Mesenteric fat pad (tissue), 1 donor: ENCODE results near the gene ZNF487. TPM values are rescaled to one million over a fixed set of nuclear protein-coding genes. Genes with fewer than 3 reads are reported as not detected.
"Not testable (repeated sequence)": the region's sequence is repeated elsewhere in the genome, so short reads cannot be mapped to it uniquely, and the experiment has no call there.

Experiments
- DNase-seq: peaks from one replicate; pipeline ENCODE4 v3.0.0-alpha.2; 2020; ENCODE audit warnings: low spot score
- total RNA-seq: library from RNA; stranded (reverse); fragmentation: NEBNext Ultra II Directional; extraction: Animal tissue kit (Norgen Biotek cat#: 25700); gene quantifications from one replicate; pipeline ENCODE4 v1.2.1, GENCODE V29; 2021
- donor health status: DM: yes; HTN: yes; CAD: no.

The ZNF487 gene
- total RNA-seq, 1 donor from 2014 or later = 3.9 TPM

DNA sequence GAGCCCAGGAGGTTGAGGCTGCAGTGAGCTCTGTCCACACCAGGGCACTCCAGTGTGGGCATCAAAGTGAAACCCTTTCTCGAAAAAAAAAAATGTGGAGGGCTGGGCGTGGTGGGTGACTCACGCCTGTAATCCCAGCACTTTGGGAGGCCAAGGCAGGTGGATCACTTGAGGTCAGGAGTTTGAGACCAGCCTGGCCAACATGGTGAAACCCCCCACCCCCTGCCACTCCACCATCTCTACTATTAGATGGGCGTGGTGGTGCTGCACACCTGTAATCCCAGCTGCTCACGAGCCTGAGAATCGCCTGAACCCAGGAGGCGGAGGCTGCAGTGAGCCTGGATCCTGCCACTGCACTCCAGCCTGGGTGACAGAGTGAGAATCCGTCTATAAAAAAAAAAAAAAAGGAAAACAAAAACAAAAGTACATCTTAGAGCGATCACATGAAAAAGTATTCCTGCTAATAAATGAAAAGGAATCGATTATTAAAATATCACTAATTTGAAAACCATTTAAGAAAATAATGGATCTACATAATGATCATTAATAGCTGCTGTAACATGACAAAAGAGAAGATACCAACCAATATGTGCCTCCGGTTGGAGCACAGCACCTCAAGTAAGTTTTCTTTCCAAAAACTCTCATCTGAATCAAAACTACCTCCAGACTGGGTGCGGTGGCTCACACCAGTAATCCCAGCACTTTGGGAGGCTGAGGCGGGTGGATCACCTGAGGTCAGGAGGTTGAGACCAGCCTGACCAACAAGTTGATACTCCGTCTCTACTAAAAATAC, 32.8 kb upstream of the ZNF487 start:
- DNase-seq = peak; percentile 84

DNA sequence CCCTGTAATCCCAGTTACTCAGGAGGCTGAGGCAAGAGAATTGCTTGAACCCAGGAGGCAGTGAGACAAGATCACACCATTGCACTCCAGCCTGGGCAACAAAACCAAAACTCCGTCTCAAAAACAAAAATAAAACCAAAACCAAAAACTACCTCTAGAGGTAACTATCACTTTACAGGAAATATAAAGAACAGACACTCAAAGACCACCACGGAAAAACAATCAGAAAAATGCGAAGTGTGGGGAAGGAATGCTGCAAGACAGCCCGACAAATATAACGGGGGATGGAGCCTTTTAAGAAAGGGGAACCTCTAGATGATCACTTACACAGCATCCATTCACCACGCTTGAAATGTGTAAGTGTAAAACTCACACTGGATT, 32.2 kb upstream of the ZNF487 start:
- DNase-seq = no peak

DNA sequence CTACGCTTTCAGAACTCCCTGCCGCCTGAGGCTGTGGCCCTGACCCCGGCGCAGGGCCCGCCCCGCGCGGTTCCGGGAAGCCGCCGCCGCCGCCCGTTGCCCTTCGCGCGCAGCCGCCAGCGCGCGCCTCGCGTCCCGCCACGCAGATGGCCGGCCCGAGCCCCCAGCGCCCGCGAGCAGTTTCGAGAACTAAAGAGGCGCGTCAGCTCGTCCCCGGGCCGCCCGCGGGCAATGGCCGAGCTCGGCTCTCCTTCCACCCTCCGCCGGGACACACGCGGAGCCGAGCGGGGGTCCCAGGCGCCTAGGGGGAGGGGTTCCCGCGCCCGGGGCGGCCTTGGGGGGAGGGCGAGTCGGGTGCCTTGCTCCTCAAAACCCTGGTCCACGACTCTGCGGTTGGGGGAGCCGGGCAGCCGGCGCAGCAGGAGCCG, 29.7 kb upstream of the ZNF487 start:
- DNase-seq = peak; percentile 93

DNA sequence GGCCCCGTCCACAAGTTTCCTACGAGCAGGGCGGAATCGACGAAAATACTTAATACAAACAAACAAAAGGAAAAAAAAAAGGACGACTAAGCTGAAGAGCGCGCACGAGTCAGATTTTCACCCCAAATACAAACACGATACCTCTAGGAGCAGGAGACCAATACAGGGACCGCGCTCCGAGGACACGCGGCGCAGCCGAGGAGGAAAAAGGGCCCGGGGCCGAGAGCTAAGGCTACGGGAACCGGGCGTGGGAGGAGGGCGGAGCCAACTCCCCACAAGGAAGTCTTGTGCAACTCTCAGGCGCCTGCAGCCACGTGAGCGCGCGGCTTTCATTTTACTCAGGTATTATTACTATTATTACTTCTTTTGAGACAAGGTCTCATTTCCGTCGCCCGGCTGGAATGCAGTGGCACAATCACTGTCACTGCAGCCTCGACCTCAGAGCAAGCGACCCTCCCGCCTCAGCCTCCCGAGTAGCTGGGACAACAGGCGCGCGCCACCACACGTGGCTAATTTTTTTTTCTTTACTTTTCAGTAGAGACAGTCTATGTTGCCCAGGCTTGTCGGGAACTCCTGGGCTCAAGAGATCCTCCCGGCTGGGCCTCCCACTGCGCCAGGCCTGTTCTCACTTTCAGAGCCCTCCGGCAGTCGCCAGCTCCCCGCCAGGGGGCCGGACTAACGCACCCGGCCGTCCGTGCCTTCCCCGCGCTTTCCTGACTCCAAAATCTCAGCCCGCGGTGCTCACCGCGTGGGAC, 29.2 kb upstream of the ZNF487 start:
- DNase-seq = peak; percentile 96

DNA sequence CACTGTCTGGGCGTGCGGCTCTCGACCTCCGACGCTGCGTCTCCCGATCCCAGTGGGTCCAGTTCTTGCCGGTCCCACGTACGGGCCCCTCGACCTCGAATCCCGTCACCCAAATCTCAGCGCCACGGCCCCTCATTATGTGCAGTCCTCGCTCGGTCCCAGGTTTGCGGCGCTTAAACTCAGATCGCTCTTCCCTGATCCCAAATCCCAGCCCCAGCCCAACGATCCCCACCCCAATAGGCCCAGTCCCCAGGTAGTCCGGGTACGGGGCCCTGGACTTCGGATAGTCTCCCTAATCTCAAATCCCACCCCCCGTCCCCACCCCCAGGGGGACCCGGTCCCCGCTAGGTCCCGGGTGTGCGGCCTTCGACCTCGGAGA, 28.6 kb upstream of the ZNF487 start:
- DNase-seq = no peak

DNA sequence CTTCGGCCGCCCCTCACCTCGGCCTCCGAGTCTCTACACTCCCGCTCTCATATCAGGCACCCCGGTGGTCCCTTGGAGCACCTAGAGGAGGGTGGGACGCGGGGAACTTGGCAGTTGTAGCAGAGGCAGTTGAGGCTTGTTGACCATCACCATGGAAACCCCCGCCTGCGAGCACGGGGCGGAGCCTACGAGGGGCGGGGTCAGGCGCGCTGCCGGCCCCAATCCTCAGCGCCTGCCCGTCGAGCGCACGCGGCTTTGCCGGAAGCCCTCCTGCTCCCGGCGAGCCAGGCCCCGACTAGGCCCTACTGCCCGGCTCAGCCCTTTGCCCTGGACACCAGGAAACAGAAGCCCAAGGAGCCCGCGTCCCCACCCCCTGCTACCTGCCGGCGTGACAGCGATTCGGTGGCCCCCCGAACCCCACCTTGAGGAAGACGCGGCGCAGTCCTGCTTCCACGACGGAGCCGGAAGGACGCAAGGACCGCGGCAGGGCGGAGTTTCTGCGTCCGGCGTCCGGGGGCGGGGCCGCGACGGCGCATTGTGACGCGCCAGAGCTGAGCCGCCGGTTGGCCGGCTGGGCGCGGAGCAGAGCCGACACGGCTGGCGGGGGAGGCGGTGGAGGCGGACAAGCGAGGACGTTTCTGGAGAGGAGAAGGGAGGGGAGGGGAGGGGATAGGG, 28.1 kb upstream of the ZNF487 start, which contains the start of gene HNRNPF:
Gene HNRNPF, minus strand, starts transcription at position 477 of the 675 bp plus-strand sequence. CDS start 21,302 bp downstream, outside the sequence.
- DNase-seq = peak; percentile 99

DNA sequence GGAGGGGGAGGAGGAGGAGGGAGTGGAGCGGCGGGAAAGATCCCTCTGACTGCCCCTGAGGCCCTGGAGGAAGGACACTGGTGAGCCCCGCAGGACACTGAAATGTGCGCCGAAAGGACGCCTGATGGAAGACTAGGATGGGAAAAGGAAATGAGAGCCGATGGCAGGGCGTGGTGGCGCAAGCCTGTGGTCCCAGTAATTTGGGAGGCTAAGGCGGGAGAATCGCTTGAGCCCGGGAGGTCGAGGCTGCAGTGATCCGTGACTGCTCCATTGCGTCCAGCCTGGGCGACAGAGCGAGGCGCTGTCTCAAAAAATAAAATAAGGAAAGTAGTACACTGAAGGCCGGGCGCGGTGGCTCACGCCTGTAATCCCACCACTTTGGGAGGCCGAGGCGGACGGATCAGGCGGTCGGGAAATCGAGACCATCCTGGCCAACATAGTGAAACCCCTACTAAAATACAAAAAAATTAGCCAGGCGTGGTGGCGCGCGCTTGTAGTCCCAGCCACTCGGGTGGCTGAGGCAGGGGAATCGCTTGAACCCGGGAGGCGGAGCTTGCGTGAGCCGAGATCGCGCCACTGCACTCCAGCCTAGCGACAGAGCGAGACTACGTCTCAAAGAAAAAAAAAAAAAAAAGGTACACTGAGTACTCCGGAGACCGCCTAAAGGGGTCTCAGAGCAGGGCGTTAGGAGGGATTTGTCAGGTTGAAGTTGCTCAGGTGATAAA, 27.4 kb upstream of the ZNF487 start:
- DNase-seq = peak; percentile 90

DNA sequence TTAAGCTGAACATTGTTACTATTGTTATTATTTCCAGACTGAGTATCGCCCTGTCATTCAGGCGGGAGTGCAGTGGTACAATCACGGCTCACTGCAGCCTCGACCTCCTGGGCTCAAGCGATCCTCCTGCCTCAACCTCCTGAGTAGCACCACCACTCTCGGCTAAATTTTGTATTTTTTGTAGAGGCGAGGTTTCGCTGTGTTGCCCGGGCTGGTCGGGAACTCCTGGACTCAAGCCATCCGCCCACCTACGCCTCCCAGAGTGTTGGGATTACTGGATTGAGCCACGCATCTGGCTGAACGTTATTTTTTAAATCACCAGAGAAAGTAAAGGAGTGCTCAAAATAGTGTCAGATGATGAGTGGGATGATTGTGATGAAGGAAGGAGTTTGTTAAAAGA, 26.6 kb upstream of the ZNF487 start:
- DNase-seq = peak; percentile 51

DNA sequence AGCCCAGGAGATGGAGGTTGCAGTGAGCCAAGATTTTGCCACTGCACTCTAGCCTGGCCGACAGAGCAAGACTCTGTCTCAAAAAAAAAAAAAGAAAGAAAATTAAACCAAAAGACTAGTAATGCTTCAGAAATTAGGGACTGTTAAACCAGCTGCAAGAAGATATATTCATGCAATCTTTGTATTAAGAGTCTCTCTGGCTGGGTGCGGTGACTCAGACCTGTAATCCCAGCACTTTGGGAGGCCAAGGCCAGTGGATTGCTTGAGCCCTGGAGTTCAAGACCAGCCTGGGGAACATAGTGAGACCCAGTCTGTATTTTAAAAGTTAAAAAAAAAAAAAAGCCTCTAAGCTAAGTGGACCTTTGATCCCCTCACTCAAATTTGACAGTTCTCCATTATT, 25.4 kb upstream of the ZNF487 start:
- no peak for DNase-seq

DNA sequence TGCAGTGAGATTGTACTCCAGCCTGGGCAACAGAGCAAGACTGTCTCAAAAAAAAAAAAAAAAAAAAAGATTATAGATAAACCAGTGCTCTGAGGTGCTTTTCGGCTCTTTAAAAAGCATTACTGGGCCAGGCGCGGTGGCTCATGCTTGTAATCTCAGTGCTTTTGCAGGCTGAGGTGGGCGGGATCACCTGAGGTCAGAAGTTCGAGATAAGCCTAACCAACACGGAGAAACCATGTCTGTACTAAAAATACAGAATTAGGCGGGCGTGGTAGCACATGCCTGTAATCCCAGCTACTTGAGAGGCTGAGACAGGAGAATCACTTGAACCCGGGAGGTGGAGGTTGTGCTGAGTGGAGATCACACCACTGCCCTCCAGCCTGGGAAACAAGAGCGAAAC, 21.4 kb upstream of the ZNF487 start:
- DNase-seq = no peak

DNA sequence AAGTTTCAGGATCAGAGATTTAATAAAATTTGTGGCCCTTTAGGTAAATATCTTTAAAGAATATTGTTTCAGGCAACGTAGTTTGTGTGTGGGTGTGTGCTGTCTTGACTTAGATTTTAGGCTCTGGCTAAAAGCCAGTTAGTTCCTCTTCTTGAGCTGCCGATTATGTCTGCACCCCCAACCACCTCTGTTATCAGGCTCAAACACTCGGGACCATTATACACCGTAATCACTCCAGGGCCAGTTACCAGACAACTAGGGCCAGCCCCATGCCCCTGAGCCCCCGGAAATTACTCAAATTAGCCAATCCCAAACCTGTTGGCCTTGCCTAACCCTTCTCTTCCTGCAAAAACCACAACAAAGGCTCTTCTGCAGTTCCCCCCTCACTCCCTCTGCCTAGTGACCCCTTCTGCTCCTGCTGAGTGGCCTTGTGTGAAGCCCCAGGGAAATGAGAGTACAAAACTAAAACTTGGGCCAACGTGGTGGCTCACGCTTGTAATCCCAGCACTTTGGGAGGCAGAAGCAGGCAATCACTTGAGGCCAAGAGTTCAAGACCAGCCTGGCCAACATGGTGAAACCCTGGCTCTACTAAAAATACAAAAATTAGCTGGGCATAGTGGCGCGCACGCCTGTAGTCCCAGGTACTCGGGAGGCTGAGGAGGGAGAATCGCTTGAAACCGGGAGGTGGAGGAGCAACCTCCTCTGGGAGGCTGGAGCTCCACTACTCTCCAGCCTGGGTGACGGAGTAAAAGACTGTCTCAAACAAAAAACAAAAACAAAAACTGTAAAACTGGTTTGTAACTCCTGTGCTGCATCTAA, 18.8 kb upstream of the ZNF487 start:
- peak; percentile 33 for DNase-seq

DNA sequence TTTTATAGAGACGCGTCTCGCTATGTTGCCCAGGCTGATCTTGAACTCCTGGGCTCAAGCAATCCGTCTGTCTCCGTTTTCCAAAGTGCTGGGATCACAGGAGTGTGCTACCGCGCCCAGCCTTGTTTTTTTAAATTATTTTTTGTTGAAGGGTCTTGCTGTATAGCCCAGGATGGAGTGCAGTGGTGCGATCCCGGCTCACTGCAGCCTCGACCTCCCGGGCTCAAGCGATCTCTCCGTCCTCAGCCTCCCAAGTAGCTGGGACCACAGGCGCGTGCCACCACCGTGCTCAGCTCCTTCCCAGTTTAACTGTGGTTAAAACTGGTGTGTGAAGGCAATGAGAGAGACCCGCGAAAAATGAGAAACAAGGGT, 16.9 kb upstream of the ZNF487 start:
- DNase-seq = no peak

DNA sequence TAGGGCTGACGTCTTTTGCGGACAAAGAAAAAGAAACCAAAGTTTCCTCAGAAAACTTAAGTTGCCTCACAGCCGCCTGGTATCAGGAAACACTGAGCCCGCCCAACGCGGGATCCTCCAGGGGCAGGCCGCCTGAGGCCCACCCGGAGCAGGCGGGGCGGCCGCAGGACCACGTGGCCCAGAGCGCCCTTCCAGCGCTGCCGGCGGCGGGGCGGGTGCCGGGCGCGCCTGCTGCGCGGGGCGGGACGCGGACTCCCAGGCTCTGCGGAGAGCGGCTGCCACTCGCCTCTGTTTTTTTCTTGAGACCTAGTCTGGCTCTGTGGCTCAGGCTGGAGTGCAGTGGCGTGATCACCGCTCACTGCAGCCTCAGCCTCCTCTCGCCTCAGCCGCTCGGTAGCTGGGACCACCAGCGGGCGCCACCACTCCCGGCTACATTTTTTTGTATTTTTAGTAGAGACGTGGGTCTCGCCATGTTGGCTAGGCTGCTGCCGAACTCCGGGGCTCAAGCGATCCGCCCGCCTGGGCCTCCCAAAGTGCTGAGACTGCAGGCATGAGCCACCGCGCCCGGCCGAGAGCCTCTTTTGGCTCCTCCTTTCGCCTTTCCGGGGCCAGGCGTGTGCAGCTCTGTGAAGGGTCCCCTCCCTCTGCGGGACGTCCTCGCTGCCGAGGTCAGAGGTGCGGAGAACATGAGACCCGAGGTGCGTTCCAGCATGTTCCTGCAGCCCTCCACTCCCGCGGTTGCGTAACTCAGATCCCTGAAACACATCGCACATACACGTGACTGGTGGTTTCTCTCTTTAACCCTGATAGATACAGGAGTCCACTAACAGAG, 16.3 kb upstream of the ZNF487 start:
- peak; percentile 95 for DNase-seq

DNA sequence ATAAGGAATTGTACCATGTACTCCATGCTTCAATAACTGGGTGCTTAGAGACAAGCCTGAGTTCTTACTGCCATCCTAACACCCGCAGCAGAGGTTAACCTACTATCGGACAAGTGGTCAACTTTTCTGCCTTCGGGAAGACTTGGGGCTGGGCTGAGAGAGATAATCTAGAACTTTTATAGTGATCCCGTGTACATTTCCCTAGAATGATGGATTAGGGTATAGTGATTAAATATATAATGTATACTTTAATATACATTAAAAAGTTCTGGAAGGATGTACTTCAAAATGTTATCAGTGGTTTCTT, 15.8 kb upstream of the ZNF487 start:
- DNase-seq = no peak

DNA sequence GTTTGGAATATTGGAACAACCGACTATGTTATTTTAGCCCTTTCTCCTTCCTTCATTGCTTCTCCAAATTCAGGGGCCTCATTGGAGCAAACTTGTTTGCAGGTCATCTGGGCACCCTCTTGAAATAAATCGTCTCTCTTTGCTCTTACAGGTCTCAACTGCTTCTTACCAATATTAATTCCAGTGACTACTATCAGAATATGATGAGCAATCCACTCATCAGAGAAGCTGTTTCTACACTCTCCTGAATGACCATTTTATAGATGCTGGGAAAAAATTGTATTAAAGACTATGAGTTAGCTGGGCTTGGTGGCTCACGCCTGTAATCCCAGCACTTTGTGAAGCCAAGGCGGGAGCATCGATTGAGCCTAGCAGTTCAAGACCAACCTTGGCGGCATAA, 15.4 kb upstream of the ZNF487 start:
- no peak for DNase-seq

DNA sequence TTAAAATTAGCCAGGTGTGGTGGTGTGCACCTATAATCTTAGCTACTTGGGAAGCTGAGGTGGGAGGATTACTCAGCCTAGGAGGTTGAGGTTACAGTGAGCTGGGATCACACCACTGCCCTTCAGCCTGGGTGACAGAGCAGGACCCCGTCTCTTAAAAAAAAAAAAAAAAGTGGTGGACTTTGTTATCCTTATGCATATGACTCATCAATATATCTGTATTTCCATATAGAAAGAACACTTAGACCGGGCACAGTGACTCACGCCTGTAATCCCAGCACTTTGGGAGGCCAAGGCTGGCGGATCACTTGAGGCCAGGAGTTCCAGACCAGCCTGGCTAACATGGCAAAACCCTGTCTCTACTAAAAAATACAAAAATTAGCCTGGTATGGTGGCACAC, 15.0 kb upstream of the ZNF487 start:
- peak; percentile 28 for DNase-seq

DNA sequence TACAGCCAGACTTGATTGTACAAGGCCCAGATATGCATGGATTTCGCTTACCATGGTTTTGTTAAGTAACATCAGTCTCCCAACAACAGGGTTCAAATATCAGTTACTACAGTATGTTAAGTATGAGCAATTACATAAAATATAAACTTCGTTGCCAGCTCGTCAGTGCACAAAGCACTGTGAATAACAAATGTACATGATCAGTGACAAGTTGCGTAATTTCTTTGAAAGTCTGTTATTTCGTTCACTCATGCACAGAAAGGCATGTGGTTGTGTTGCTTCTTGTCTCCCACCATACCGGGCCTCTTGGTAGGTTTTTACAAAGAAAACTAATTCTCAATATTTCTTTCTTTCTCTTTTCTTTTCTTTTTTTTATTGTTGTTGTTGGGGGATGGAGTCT, 12.5 kb upstream of the ZNF487 start:
- DNase-seq = no peak

DNA sequence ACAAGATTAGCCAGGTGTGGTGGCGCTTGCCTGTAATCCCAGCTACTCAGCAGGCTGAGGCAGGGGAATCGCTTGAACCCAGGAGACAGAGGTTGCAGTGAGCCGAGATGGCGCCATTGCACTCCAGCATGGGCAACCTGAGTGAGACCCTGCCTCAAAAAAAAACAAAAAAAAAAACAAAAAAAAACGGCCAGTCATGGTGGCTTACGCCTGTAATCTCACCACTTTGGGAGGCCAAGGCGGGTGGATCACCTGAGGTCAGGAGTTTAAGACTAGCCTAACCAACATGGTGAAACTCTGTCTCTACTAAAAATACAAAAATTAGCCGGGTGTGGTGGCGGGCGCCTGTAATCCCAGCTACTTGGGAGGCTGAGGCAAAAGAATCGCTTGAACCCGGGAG, 10.4 kb upstream of the ZNF487 start:
- DNase-seq = not testable (repeated sequence)

DNA sequence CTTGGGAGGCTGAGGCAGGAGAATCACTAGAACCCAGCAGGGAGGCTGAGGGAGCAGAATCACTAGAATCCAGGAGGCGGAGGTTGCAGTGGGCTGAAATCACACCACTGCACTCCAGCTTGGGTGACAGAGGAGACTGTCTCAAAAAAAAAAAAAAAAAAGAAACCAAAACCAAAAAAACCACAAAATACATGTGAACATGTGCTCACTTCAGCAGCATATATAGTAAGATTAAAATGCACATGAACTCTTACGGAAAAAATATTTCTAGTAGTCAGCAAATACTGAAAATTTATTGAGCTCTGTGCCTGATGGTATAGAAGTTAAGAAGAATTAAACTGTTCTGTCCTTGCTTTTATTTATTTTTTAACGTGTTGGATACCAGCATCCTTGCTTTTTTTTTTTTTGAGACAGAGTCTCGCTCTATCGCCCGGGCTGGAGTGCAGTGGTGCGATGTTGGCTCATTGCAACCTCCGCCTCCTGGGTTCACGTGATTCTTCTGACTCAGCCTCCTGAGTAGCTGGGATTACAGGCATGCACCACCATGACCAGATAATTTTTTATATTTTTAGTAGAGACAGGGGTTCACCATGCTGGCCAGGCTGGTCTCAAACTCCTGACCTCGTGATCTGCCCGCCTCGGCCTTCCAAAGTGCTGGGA, 9.6 kb upstream of the ZNF487 start:
- no peak for DNase-seq
